GM18511 (cell line): ENCODE results near the gene CPLX1.
"Not testable (repeated sequence)": the region's sequence is repeated elsewhere in the genome, so short reads cannot be mapped to it uniquely, and the experiment has no call there.

Experiments
- ATAC-seq: cut with Tn5 transposase; IDR thresholded peaks from one replicate; pipeline ENCODE4 v1.9.1; 2021; ENCODE audit warnings: mild to moderate bottlenecking, moderate library complexity; ENCODE audit not compliant: unreplicated experiment

CPLX1 gene

GRCh38 chr4:740656-741282 is 85.2 kb downstream of the CPLX1 start:
- no peak for ATAC-seq

DNA sequence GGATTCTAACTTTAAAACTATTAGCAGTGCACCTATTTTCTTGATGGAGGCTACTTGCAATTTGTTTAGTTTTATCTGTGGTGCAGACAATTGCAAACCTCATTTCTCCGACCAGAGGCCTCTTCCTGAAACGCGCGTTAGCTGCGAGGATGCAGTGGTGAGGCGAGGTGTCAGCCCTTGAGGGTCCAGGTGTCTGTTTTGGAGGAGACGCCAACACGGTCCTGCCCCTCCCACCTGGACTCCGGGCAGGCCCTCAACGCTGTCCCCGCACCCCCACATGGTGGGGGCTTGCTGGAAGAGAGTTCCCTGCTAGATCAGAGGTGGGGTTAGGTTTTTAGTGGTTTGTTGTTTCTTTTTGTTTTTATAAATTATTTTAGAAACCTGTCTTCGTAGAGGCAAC is 85.9 kb downstream of the CPLX1 start:
- ATAC-seq: no peak

DNA sequence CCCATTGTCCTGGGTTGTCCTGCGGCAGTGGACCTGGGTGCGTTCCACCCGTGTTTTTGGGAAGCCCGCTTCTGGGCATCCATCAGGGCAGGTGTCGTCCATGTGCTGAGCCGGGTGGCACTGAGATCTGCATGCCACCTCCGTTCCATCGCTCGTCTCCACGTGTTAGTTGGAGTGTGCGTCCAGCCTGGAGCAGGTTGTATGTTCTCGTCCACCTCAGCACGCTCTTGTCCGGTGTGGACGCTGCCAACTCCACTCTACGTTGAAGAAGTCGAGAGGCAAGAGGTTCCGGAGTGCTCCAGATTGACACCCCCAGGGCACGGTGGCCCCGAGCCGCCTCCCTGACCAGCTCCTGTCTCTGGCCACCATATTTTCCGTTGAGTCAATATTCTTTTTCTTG is 86.4 kb downstream of the CPLX1 start:
- ATAC-seq: no peak

GRCh38 chr4:738781-739280 is 87.1 kb downstream of the CPLX1 start:
- no peak for ATAC-seq

DNA sequence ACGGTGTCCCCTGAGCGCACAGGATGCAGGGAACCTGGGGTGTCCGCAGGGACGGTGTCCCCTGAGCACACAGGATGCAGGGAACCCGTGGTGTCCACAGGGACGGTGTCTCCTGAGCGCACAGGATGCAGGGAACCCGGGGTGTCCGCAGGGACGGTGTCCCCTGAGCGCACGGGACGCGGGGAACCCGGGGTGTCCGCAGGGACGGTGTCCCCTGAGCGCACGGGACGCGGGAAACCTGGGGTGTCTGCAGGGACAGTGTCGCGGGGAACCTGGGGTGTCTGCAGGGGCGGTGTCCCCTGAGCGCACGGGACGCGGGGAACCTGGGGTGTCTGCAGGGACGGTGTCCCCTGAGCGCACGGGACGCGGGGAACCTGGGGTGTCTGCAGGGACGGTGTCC is 89.4 kb downstream of the CPLX1 start:
- ATAC-seq: not testable (repeated sequence)

- ATAC-seq: no peak
Measured at GRCh38 chr4:735583-735982, 90.3 kb downstream of the CPLX1 start.
